Middle frontal gyrus (tissue), 1 donor: ENCODE data around the gene CRTC3.
"Not testable (repeated sequence)": the region's sequence is repeated elsewhere in the genome, so short reads cannot be mapped to it uniquely, and the experiment has no call there.

ENCODE experiments used
- DNase-seq: peaks from one replicate; pipeline ENCODE4 v3.0.0-alpha.2; 2015; ENCODE audit warnings: low spot score; ENCODE audit errors: extremely low spot score

The CRTC3 gene, protein sequence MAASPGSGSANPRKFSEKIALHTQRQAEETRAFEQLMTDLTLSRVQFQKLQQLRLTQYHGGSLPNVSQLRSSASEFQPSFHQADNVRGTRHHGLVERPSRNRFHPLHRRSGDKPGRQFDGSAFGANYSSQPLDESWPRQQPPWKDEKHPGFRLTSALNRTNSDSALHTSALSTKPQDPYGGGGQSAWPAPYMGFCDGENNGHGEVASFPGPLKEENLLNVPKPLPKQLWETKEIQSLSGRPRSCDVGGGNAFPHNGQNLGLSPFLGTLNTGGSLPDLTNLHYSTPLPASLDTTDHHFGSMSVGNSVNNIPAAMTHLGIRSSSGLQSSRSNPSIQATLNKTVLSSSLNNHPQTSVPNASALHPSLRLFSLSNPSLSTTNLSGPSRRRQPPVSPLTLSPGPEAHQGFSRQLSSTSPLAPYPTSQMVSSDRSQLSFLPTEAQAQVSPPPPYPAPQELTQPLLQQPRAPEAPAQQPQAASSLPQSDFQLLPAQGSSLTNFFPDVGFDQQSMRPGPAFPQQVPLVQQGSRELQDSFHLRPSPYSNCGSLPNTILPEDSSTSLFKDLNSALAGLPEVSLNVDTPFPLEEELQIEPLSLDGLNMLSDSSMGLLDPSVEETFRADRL

GRCh38 chr15:90529371-90530249, at the start of gene CRTC3:
Gene CRTC3 (plus strand): TSS chr15:90529923. CDS start chr15:90530072, 149 bp downstream.
- DNase-seq, result no peak

GRCh38 chr15:90481023-90481422, 48.7 kb upstream of the CRTC3 start:
- DNase-seq, result no peak

- DNase-seq, result peak; percentile 34
Measured at GRCh38 chr15:90482124-90483011, 47.4 kb upstream of the CRTC3 start.

DNA sequence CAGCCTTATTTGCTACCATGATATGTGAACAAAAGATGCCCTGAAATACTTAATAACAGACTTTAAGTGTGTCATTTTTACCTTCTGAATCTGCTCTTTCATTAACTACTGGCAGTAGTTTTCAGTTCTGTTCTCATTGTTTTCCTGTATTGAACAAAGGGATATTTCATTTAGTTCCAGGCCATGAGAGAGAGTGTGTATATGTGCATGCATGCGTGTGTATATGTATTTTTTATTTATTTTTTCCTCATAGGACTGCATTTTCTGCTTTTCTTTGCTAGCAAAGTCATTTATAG, 46.8 kb upstream of the CRTC3 start:
- no peak for DNase-seq

DNA sequence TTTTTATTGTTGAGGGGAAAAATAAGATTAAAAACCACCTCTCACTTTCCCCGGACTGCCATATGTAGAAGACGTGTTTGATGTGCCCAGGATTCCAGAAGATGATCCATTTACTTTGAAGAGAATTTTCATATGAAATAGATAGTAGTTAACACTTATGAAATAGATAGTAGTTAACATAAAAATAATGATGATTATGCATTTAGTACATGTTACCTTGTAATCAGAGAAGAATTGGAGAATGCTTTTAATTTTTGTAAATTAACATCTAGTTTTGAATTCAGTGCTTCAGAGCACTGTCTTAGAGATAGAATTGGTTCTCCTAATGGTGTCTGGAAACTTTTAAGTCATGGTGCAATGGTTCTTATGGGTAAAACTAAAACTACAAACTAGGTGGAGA, 46.1 kb upstream of the CRTC3 start:
- no peak for DNase-seq

DNA sequence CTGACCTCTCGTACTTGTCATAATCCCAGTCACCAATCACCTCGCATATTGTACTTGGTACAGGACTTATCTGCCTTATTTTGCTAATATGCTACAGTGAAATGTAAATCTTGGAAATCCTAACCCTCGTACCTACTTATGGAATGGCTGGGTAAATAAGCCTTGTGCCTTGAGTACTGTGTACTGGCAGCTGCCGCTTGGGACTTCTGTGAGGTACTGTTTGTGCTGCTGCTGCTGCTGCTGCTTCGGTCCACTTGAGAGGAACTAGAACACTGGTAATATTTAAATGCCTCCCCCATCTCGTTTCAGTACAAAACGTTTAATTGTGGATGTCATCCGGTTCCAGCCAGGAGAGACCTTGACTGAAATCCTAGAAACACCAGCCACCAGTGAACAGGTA, 42.5 kb upstream of the CRTC3 start:
- no peak for DNase-seq

GRCh38 chr15:90489514-90489913, 40.2 kb upstream of the CRTC3 start:
- no peak for DNase-seq

- no peak for DNase-seq
Measured at GRCh38 chr15:90489944-90490343, 39.8 kb upstream of the CRTC3 start.

DNA sequence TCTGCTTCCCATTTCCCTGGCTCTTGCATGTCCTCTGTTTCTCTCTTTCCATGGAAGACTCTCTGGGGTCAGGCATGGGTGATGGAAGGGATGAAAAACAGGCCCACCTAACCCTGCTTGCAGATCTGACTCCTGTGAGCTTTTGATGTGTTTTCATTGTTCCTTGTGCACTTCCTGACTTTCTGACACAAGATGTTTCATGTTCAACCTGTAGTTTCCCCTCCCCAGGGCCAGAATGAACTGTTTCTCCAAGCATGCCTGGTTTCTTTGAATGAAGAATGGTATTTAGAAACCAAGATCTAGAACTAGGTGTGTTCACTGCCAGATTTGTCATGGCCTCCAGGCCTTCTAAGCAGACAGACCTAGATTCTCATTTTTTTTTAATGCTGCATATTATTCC, 36.1 kb upstream of the CRTC3 start:
- DNase-seq, result no peak

GRCh38 chr15:90495067-90495466, 34.7 kb upstream of the CRTC3 start:
- DNase-seq, result no peak

DNA sequence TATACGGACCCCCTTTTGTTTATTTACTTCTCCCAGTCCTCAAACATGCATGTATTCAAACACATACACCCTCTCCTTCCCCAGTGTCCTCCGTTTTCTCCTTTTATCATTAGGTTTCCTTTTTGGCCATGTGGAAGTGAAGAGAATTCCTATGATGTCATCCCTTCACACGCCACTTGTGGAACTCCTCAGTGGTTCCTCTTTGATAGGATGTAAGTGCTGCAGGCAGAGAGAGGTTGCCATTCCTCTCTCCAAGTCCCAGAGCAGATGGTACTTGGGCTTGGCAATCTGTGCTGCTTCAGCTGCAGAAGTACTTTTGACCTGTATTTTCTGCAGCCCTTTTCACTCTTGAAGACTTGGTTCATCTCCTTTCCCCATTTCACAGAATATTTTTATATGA, 32.9 kb upstream of the CRTC3 start:
- DNase-seq, result no peak

- no peak for DNase-seq
Measured at GRCh38 chr15:90497376-90497775, 32.3 kb upstream of the CRTC3 start.

- DNase-seq, result no peak
Measured at GRCh38 chr15:90497912-90498311, 31.8 kb upstream of the CRTC3 start.

- no peak for DNase-seq
Measured at GRCh38 chr15:90500171-90500570, 29.6 kb upstream of the CRTC3 start.

- no peak for DNase-seq
Measured at GRCh38 chr15:90501898-90502297, 27.8 kb upstream of the CRTC3 start.

- DNase-seq, result not testable (repeated sequence)
Measured at GRCh38 chr15:90510781-90511180, 18.9 kb upstream of the CRTC3 start.

DNA sequence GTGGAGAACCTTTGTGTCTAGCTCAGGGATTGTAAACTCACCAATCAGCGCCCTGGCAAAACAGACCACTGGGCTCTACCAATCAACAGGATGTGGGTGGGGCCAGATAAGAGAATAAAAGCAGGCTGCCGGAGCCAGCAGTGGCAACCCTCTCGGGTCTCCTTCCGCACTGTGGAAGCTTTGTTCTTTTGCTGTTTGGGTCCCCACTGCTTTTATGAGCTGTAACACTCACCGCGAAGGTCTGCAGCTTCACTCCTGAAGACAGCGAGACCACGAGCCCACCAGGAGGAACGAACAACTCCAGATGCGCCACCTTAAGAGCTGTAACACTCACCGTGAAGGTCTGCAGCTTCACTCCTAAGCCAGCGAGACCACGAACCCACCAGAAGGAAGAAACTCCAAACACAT, 18.5 kb upstream of the CRTC3 start:
- not testable (repeated sequence) for DNase-seq

DNA sequence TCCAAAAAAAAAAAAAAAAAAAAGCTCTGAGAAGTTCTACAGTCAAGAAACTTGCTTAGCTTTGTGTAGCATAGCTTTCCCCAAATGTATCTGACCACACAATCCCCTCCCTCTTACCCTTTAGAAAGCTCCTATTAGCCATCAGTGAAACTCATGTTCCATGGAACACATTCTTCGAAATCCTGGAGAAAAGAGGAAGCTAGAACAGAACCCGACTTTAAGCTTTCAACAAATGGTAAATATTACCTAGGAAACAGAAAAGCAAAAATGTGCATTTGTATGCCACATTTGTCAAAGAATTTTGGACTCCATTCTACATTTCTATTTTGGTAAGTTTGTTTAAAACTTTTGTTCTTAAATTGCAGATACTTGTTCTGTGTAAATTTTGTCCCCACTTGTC, 17.4 kb upstream of the CRTC3 start:
- no peak for DNase-seq

GRCh38 chr15:90512981-90513380, 16.7 kb upstream of the CRTC3 start:
- no peak for DNase-seq

GRCh38 chr15:90513448-90513847, 16.3 kb upstream of the CRTC3 start:
- DNase-seq, result no peak

GRCh38 chr15:90513893-90514292, 15.8 kb upstream of the CRTC3 start:
- DNase-seq, result not testable (repeated sequence)
